ENCODE data around the gene COX14.
A peak's percentile ranks its signal among the peaks of the same experiment; 100 is the strongest.

COX14 gene

GRCh38 chr12:50162230-50162629, 50.2 kb downstream of the COX14 start:
- DNase-seq: no peak

GRCh38 chr12:50164963-50165362, 52.9 kb downstream of the COX14 start:
- DNase-seq: no peak

GRCh38 chr12:50166799-50167048, 54.7 kb downstream of the COX14 start:
- peak; percentile 81 for DNase-seq

- DNase-seq: peak; percentile 98
These were observed 55.2 kb downstream of the COX14 start, which contains the start of gene CERS5 for GRCh38 chr12:50167049-50167828. Gene CERS5 (minus strand): TSS chr12:50167369. CDS start chr12:50167297, 72 bp downstream.
